HG03558 (cell line): ENCODE results near the gene MED13.
"Not testable (repeated sequence)": the region's sequence is repeated elsewhere in the genome, so short reads cannot be mapped to it uniquely, and the experiment has no call there.

Experiments
- ATAC-seq: cut with Tn5 transposase; IDR thresholded peaks from one replicate; pipeline ENCODE4 v1.9.1; 2021; ENCODE audit warnings: moderate number of reproducible peaks; ENCODE audit not compliant: unreplicated experiment; ENCODE audit errors: extremely low read depth

The MED13 gene

GRCh38 chr17:62001105-62001504 is 64.0 kb downstream of the MED13 start:
- no peak for ATAC-seq

DNA sequence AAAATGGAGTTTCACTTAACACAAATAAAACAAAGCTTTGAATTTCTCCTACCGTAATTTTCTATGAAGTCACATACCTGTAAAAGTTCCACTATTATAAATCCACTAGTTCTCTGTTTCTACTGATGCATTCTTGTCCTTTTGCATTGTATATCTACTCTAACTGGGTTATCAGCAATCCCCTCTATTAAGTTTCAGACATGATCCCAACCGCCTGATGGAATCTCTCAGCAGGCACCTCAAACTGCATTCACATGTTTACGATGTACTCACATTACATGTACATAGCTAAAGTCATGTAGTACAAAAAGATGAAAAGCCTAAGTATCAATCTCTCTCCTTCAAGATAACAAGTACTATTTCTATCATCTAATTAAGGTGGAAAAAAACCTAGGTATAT is 64.9 kb downstream of the MED13 start:
- no peak for ATAC-seq

DNA sequence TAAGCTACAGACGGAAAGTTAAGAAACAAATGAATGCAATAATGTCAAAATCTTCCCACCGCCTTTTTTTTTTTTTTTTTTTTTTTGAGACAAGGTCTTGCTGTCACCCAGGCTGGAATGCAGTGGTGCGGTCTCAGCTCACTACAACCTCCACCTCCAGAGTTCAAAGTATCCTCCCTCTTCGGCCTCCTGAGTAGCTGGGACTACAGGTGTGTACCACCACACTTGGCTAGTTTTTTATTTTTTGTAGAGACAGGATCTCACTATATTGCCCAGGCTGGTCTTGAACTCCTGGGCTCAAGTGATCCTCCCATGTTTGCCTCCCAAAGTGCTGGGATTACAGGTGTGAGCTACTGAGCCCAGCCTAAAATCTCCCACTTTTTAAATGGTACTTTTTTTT is 66.5 kb downstream of the MED13 start:
- ATAC-seq = not testable (repeated sequence)

DNA sequence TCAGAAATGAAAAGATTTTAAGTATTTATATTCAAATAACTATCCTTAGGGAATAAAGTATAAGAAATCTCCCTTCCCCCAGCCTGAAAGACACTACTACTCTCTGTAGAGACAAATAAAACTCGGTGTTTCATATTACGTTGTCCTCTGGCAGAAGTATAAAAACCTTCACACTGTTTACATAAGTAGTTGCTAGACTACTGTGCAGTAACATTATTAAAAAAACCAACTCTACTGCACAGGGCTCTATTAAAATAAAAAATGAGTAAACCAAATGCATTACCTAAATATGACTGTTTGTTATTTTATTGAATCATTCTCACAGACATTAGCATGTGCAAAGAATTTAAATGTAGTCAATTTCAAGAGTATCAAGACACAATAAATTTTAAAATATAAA is 67.4 kb downstream of the MED13 start:
- no peak for ATAC-seq

DNA sequence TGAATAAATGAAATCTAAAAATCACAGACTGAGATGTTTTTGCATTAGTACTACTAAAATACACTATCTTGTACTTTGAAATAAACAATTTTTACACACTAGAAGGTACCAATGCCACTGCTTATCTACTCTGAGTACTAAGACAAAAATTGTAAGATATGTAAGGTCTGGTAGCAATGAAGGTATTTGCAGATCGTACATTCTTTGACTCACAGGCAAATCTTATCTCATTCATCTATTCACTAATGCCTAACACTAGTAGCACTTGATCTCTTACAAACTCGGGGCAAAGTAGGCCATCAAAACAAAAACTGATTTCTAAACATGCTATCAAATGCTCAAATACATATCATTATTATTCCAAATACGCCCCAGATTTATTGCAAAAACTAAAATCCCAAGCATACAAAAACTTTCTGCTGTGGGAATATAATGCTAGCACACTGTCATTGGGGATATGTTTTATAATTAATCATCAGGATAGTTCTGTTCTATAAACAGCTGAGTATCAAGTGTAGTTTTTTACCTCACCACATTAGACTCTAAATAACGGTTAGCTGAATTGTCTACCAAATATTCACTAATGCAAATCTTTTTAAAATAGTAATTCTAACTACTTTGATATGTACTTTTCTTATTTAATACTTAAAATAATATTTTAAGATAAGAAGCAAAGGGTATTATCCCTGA is 68.0 kb downstream of the MED13 start:
- no peak for ATAC-seq

DNA sequence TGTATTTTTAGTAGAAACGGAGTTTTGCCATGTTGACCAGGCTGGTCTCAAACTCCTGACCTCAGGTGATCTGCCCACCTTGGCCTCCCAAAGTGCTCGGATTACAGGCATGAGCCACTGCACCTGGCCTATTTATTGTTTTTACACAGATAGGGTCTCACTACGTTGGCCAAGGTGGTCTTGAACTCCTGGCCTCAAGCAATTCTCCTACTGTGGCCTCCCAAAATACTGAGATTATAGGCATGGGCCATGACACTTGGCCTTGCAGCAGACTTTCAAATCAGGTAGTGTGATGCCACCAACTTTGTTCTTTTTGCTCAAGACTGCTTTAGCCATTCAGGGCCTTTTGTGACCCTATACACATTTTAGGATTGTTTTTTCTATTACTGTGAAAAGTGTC is 75.6 kb downstream of the MED13 start:
- no peak for ATAC-seq

DNA sequence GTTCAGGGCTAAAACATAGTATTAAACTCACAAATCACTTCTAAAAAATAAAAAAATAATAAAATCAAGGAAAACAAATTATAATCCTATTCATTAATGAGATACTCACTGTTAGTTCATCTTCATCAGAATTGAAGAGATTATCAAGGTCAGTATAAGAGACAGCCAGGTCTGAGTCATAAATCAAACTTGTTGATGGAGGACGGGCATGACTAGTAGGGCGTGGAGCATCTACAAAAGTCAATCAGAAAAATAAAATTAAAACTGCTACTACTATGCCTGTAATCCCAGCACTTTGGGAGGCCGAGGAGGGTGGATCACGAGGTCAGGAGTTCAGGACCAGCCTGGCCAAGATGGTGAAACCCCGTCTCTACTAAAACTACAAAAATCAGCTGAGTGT is 78.2 kb downstream of the MED13 start:
- ATAC-seq = no peak

- ATAC-seq = no peak
Measured at GRCh38 chr17:61984821-61985220, 80.3 kb downstream of the MED13 start.

DNA sequence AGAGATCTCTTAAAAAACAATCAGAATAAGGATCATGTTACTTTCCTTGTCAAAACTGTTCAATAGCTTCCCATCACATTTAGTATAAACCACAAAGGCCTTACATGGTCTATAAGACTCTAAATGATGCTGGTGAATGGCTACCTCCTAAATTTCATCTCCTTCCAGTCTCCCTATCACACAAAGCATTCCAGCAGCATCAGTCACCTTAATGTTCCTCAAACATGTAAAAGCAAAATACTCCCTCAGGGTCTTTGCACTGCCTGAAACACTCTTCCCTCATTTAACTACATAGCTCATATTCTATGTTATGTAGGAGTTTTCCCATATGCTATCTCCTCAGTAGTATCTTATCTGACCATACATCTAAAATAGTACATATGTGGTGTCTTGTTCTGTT is 83.8 kb downstream of the MED13 start:
- no peak for ATAC-seq

DNA sequence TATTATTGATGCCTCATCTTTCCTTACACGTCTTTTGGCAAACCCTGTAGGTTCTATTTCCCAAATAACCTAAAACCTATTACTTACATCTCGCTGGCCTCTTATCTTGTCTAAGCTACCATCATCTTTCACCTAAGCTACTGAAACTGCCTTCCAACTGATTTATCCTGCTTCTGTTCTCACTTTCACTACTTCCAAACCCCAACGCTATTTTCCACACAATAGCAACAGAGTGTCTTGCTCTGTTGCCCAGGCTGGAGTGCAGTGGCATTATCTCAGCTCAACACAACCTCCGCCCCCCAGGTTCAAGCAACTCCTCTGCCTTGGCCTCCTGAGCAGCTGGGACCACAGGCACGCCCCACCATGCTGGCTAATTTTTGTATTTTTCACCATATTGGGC is 84.5 kb downstream of the MED13 start:
- no peak for ATAC-seq

GRCh38 chr17:61974115-61974514 is 91.0 kb downstream of the MED13 start:
- no peak for ATAC-seq

DNA sequence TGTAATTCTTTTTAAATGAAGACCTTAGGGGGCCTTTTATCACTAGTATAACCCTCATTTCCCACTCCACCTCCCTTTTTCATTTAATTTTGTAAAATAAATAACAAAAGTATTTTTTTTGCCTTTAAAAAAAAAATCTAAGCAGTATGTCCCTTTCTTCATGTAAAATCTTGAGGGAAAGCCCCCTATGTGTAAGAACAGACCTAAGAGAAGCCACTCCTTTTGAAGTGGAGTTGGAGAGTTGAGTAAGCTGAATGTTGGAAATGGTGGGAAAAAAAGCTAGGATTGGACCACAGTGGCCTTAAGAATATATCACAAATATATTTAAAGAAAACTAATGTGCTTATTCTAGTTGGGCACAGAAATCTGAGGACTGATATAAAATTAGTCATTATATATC is 92.8 kb downstream of the MED13 start:
- ATAC-seq = no peak

DNA sequence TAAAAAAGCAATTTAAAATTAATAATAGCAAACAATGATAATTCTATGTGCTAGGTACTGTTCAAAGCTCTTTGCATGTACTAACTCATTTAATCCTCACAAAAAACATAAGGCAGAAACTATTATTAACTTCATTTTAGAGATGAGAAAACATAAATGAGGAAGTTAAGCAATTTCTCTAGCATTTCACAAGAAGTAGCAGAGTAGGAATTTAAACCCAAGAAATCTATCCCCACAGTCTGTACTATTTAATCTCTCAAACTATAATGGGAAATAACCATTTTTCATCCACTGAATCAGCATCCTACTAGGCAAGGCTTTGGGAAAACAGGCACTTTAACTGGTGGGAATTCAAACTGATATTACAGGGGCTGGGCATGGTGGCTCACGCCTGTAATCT is 95.0 kb downstream of the MED13 start:
- ATAC-seq = no peak

DNA sequence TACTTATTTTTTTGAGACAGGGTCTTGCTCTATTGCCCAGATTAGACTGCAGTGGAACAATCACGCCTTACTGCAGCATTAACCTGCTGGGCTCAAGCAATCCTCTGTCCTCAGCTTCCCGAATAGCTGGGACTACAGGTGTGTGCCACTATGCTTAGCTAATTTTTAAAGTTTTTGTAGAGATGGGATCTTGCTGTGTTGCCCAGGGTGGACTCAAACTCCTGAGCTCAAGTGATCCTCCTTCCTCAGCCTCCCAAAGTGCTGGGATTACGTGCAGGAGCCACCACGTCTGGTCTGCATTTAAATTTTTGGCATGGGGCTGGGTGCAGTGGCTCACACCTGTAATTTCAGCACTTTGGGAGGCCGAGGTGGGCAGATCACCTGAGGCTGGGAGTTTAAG is 96.3 kb downstream of the MED13 start:
- no peak for ATAC-seq

DNA sequence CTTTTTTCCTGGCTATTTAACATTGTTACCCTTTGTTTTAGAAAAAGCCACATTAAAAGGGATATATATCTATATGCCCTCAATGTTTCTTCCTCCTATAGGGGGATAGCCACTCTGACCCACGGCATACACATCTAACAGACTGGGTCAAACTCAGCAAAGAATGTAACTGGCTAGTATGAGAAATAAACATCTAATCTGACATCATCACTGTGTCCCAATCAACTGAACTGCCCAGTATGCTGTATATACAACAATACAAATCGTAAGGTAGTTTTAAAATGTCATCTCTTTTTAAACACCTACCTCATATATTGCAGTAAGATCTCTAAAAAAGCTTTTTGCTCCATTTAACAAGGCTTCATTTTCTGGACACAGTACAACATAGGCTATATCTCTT is 97.3 kb downstream of the MED13 start:
- no peak for ATAC-seq

- no peak for ATAC-seq
Measured at GRCh38 chr17:61966191-61966590, 98.9 kb downstream of the MED13 start.

GRCh38 chr17:61955619-61956018 is 109.5 kb downstream of the MED13 start:
- no peak for ATAC-seq

GRCh38 chr17:61947367-61948078 is 117.6 kb downstream of the MED13 start:
- no peak for ATAC-seq

- ATAC-seq = no peak
Measured at GRCh38 chr17:61946359-61946758, 118.7 kb downstream of the MED13 start.

DNA sequence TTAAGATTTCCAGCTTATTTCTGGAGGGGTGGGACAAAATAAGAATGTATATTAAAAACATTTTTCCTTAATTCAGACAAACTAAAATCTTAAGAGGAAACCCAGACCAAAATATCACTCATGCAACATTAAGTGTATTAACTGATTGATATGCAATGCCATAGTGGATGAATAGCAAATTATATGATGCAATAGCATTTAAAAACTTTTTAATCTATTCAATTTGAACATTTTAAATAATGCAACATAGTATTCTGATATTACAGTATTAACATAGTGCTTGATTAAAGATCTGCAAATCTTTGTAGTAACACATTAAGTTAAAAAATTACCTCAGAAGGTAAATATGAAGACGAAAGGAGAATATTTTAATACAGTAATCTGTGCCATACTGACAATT is 122.0 kb downstream of the MED13 start:
- no peak for ATAC-seq

DNA sequence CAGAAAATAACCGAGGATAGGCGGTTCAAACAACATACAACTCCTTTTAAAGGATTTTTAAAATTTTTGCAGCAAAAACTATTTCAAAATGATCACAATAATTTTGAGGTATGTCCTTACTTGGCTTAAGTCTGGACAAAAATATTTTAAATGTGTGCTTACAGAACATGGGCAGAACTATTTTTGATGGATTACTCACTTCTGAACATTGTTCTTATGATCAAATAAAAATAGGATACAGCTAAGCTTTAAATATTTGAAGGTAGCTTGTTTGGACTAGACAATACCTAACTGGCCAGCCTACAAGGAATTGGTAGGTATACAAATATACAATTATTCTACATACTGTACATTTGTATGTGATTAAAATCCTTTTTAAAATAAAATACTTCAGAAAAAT is 123.0 kb downstream of the MED13 start:
- no peak for ATAC-seq

GRCh38 chr17:61928101-61928436 is 137.0 kb downstream of the MED13 start:
- ATAC-seq = no peak
